Thyroid gland (tissue), 4 donors: ENCODE results near the gene ST6GALNAC4. TPM values are rescaled to one million over a fixed set of nuclear protein-coding genes. Genes with fewer than 3 reads are reported as not detected.

Experiments
- DNase-seq, 2 donors: peaks; one replicate each; pipeline ENCODE4 v3.0.0-alpha.2; 2019
- H3K27ac ChIP-seq, 3 donors: fragments of 200-600 bp; sonication (generic); 1 replicate in 2 of 3; 2 replicates in 1 of 3; pipeline ENCODE4 v1.5.1; 2016 to 2019; ENCODE audit warnings: mild to moderate bottlenecking in 1 of 3, moderate library complexity in 1 of 3
- H3K27me3 ChIP-seq: fragments of 200-600 bp; sonication (generic); one replicate; pipeline ENCODE4 v1.5.1; 2019
- H3K36me3 ChIP-seq, 2 donors: fragments of 200-600 bp; sonication (generic); one replicate each; pipeline ENCODE4 v1.5.1; 2016 to 2019
- H3K4me1 ChIP-seq, 2 donors: fragments of 200-600 bp; sonication (generic); one replicate each; pipeline ENCODE4 v1.5.1; 2017 to 2019
- H3K4me3 ChIP-seq, 3 donors: fragments of 200-600 bp; sonication (generic); replicated peaks in 1 of 3; 1 replicate in 2 of 3; 2 replicates in 1 of 3; pipeline ENCODE4 v1.5.1; 2016; ENCODE audit warnings: mild to moderate bottlenecking in 1 of 3
- H3K9me3 ChIP-seq: fragments of 200-600 bp; sonication (generic); one replicate; pipeline ENCODE4 v1.5.1; 2017
- CTCF ChIP-seq, 6 experiments: fragments of 200-600 bp in 3 of 6; fragments of 450-650 bp in 3 of 6; sonication (generic) in 3 of 6; IDR thresholded peaks; one replicate each; pipeline ENCODE4 v1.5.1; 2016 to 2019; ENCODE audit warnings: antibody characterized with exemption in 6 of 6, mild to moderate bottlenecking in 2 of 6, inconsistent platforms in 1 of 6, moderate library complexity in 1 of 6
- POLR2A ChIP-seq, 2 donors: fragments of 450-650 bp; IDR thresholded peaks; one replicate each; pipeline ENCODE4 v1.6.1; 2017; ENCODE audit warnings: antibody characterized with exemption in 2 of 2, mild to moderate bottlenecking in 2 of 2, moderate library complexity in 1 of 2
- WGBS, 2 donors: methylation state at CpG; one replicate each; pipeline ENCODE4 v1.1.5; 2017; 5-methylcytosine and 5-hydroxymethylcytosine counted together
- intact Hi-C: fragments of 100-400 bp; cut with DNase I; formaldehyde crosslinking; loops from one replicate; pipeline ENCODE4 v1.15.1; 2023
- total RNA-seq, 4 donors: library from RNA; depleted of rRNA; stranded (reverse); fragments of >200 nt; gene quantifications; one replicate each; pipeline ENCODE4 v1.2.3, GENCODE V29; 2016

ST6GALNAC4 gene
- total RNA-seq, 4 donors from 2014 or later, result 8.9 to 27.4 (median 19.1) TPM

GRCh38 chr9:127926906-127927200 lies 10.0 kb upstream of the ST6GALNAC4 start:
- intact Hi-C loops, result loop anchor here (5.0 to 10.0 kb wide), 2 partner anchors 140 to 422 kb away; partner anchors contain the start of gene CDK9
- Histone ChIP-seq H3K9me3 (no peaks in the 10 kb centered on the region), H3K4me3 (no peak overlapping the region), H3K36me3 (no peaks in the 10 kb centered on the region), H3K27me3 (no peaks in the 10 kb centered on the region), H3K27ac (no peak overlapping the region), H3K4me1 (peaks cover 28 to 34% of the 10 kb centered on the region in 2 donors)
- 22 to 23% methylated on average over 14 of the region's 19 CpGs for WGBS, 2 donors
- TF ChIP-seq CTCF (IDR thresholded peaks at IDR 0.05) (no peak), POLR2A (IDR thresholded peaks at IDR 0.05) (no peak)
- no peak for DNase-seq

DNA sequence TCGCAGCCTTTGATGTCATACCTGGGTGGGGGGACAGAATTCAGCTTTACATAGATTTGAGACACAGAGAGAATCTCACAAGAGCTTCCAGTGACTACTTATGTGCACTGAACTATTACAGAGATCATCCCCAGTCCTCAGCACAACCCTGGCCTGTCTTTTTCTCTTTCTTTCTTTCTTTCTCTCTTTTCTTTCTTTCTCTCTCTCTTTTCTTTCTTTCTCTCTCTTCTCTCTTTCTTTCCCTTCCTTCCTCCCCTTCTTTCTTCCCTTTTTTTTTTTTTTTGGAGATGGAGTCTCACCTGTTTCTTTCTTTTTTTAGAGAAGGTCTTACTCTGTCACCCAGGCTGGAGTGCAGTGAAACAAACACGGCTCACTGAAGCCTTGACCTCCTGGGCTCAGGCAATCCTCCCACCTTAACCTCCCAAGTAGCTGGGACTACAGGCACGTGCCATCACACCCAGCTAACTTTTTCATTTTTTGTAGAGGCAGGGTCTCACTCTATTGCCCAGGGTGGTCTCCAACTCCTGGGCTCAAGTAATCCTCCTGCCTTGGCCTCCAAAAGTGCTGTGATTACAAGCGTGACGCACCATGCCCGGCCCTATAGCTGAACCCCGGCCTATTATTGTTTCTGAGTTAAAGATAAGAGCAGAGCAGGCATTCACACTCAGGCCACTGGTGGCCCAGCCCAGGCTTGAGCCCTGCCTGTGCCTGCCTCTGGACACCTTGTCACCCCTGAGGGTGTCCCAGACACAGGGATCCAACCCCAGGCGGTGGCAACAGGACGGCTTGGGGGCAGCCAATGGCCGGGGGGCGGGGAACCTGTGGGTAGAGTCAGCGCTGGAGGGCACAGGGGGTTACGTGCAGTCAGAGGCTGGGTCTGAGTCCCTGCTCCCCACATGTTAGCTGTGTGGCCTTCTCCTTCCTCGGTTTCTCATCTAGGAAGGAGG lies 9.4 kb upstream of the ST6GALNAC4 start:
- no peaks in the 10 kb centered on the region for H3K9me3 ChIP-seq
- DNase-seq, result no peak
- intact Hi-C loops, result loop anchor here (5.0 to 10.0 kb wide), 2 partner anchors 139 to 421 kb away; partner anchors contain the start of gene CDK9
- H3K27ac ChIP-seq, result no peak overlapping the region
- WGBS, 2 donors, result 76% methylated on average over 12 to 14 of the region's 14 CpGs
- H3K36me3 ChIP-seq, result no peaks in the 10 kb centered on the region
- no peaks in the 10 kb centered on the region for H3K27me3 ChIP-seq
- no peak overlapping the region for H3K4me3 ChIP-seq
- TF ChIP-seq CTCF (IDR thresholded peaks at IDR 0.05) (no peak), POLR2A (IDR thresholded peaks at IDR 0.05) (no peak)
- peaks cover 25 to 31% of the 10 kb centered on the region in 2 donors for H3K4me1 ChIP-seq

GRCh38 chr9:127924736-127925444 lies 8.0 kb upstream of the ST6GALNAC4 start:
- TF ChIP-seq POLR2A (IDR thresholded peaks at IDR 0.05) (no peak), CTCF (IDR thresholded peaks at IDR 0.05) (no peak)
- Histone ChIP-seq H3K4me1 (peaks cover 14 to 20% of the 10 kb centered on the region in 2 donors), H3K36me3 (no peaks in the 10 kb centered on the region), H3K4me3 (no peak overlapping the region), H3K27me3 (no peaks in the 10 kb centered on the region), H3K27ac (no peak overlapping the region), H3K9me3 (no peaks in the 10 kb centered on the region)
- DNase-seq, result no peak
- intact Hi-C loops, result loop anchor here (5.0 to 10.0 kb wide), 3 partner anchors 138 to 420 kb away; partner anchors contain the start of gene CDK9
- WGBS, 2 donors, result 92 to 93% methylated on average over 22 of the region's 22 CpGs

DNA sequence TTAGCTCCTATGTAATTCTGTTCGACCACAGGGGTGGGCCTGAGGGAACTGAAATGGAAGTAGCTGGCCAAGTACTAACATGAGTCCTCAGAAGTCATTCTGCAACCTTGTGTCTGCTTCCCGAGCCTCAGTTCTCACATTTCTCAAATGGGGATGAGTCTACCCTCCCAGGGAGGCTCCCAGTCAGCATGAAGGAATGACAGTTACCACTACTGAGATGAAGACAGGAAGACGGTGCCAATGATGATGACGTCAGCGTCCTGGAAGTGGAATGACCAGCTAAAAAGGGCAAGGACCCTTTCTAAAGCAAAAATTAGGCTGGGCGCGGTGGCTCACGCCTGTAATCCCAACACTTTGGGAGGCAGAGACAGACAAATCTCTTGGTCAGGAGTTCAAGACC lies 6.9 kb upstream of the ST6GALNAC4 start:
- Histone ChIP-seq H3K4me1 (peaks cover 14 to 30% of the 10 kb centered on the region in 2 donors), H3K27me3 (no peaks in the 10 kb centered on the region), H3K27ac (no peak overlapping the region), H3K4me3 (no peak overlapping the region), H3K36me3 (no peaks in the 10 kb centered on the region), H3K9me3 (no peaks in the 10 kb centered on the region)
- no peak for DNase-seq
- intact Hi-C loops, result loop anchor here (5.0 to 10.0 kb wide), 2 partner anchors 331 to 419 kb away; no protein-coding TSS in a partner anchor
- no peak for TF ChIP-seq POLR2A (IDR thresholded peaks at IDR 0.05)
- TF ChIP-seq CTCF (IDR thresholded peaks at IDR 0.05), result no peak
- 83 to 89% methylated on average over 8 of the region's 8 CpGs for WGBS, 2 donors
